ENCODE data around the gene GTPBP3. TPM values are rescaled to one million over a fixed set of nuclear protein-coding genes. Genes with fewer than 3 reads are reported as not detected.

GTPBP3 gene
- total RNA-seq, 1 experiment from 2014 or later = 62.9 TPM

DNA sequence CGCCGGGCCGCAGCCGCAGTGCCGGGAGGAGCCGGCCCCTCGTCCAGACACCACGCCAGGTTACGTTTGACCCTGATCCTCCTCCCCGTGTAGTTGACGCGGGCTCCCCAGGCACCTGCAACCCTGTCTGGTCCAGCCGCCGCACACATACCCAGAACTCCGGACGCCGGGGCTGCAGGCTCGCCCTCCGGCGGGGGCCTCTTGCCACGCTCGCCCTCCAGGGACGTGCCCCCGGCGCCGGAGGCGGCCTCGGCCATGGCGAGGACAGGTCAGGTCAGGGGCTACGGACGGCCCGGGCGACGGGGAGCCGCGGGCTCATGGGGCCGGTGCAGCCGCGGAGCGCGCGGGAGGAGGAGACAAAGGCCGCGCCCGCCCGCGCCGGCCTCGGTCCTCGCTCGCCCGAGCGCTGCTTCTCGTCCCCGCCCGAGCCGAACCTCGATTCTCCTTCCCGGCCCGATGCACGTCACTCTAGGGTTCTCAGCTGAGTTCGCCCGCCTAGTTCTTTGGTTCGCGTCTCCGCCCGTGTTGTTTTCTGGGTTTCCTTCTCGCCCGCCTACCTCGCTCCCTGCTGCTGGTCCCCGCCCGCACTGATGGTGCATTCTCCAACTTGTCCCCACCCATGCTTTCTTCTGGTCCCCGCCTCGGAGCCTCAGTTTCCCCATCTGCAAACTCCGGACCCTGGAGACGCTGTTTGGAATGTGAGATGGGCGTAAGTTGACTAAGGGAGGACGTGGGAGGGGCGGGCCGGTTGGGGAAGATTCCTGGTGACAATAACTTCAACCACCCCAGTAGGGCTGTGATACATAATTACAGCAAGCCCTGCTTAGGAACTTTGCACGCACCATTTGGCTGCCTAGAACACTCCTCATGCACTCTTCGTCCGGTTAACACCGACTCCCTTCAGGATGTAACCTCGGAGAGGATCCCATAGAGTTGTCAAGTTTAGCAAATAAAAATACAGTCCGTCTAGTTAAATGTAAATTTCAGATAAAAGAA is 2.6 kb upstream of the GTPBP3 start, which contains the start of gene ANO8:
TSS of gene ANO8 (minus strand) at position 442 of the 996 bp plus-strand sequence. CDS start at position 257, 185 bp downstream.
- H4K8ac ChIP-seq (replicated peaks; ENCODE audit: insufficient read length, low read depth, low read length) = no peak within 1 kb of the TSS
- H3K27ac ChIP-seq (ENCODE audit: insufficient read length, low read depth, low read length) = no peak within 1 kb of the TSS
- no peak within 1 kb of the TSS for H2BK20ac ChIP-seq (ENCODE audit: low read depth, low read length, poor library complexity, severe bottlenecking)
- no peak within 1 kb of the TSS for H2BK15ac ChIP-seq (ENCODE audit: low read depth, low read length)
- no peaks in the 10 kb centered on the region for H3K27me3 ChIP-seq (ENCODE audit: insufficient read depth, low read length)
- no peaks in the 10 kb centered on the region for H3K79me1 ChIP-seq (ENCODE audit: insufficient read depth, low read depth, low read length, poor library complexity, severe bottlenecking)
- no peak within 1 kb of the TSS for H3K56ac ChIP-seq (ENCODE audit: insufficient read length, low read depth, low read length)
- Mint-ChIP-seq H3K27me3 (ENCODE audit: low read depth) (peaks cover 5% of the 10 kb centered on the region), H3K36me3 (ENCODE audit: insufficient read depth in 1 of 3, low read depth in 3 of 3) (peaks cover 11 to 34% (median 31%) of the 10 kb centered on the region in 3 experiments), H3K9me3 (no peaks in the 10 kb centered on the region; a peak in 1 of 5 replicates), H3K27ac (peak within 1 kb of the TSS; percentile 48 to 77 (median 49); a peak in 4 of 7 replicates), H3K4me1 (peaks cover 17 to 43% of the 10 kb centered on the region in 2 experiments), H3K4me3 (peak within 1 kb of the TSS; percentile 67 to 87)
- H3K4me1 ChIP-seq (ENCODE audit: insufficient read depth, low read length) = peaks cover 2% of the 10 kb centered on the region; the same call in 1 of the 2 replicates
- TF ChIP-seq, protein P1, sequence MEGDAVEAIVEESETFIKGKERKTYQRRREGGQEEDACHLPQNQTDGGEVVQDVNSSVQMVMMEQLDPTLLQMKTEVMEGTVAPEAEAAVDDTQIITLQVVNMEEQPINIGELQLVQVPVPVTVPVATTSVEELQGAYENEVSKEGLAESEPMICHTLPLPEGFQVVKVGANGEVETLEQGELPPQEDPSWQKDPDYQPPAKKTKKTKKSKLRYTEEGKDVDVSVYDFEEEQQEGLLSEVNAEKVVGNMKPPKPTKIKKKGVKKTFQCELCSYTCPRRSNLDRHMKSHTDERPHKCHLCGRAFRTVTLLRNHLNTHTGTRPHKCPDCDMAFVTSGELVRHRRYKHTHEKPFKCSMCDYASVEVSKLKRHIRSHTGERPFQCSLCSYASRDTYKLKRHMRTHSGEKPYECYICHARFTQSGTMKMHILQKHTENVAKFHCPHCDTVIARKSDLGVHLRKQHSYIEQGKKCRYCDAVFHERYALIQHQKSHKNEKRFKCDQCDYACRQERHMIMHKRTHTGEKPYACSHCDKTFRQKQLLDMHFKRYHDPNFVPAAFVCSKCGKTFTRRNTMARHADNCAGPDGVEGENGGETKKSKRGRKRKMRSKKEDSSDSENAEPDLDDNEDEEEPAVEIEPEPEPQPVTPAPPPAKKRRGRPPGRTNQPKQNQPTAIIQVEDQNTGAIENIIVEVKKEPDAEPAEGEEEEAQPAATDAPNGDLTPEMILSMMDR (conservative IDR thresholded peaks at IDR 0.05) = no peak
- H2AK5ac ChIP-seq (ENCODE audit: insufficient read length, low read length) = no peak within 1 kb of the TSS
- H3K18ac ChIP-seq (ENCODE audit: insufficient read length, low read depth, low read length) = peak within 1 kb of the TSS; percentile 56
- H4K5ac ChIP-seq (ENCODE audit: insufficient read length, low read depth, low read length) = no peak within 1 kb of the TSS
- H4K20me1 ChIP-seq (ENCODE audit: control insufficient read depth, insufficient read depth, insufficient read length) = no peaks in the 10 kb centered on the region
- H3K23ac ChIP-seq (ENCODE audit: insufficient read length, low read depth, low read length) = no peak within 1 kb of the TSS
- no peak within 1 kb of the TSS for H2BK5ac ChIP-seq (ENCODE audit: insufficient read length, low read length)
- H3K4me2 ChIP-seq (ENCODE audit: insufficient read depth, insufficient read length, low read length) = peak within 1 kb of the TSS; percentile 74
- no peak within 1 kb of the TSS for H3T11ph ChIP-seq (ENCODE audit: low read length)
- WGBS (ENCODE audit: extremely low coverage, insufficient read length, low lambda C conversion rate) = no CpG with 5 or more reads among the region's 86 CpGs
- no peak within 1 kb of the TSS for H2BK12ac ChIP-seq (ENCODE audit: insufficient read length, low read depth, low read length)
- peak within 1 kb of the TSS; percentile 40 for H3K9ac ChIP-seq (ENCODE audit: extremely low read depth, insufficient read length, low read length)
- no peaks in the 10 kb centered on the region for H3K9me3 ChIP-seq (ENCODE audit: control insufficient read depth, low read depth, low read length)
- H2AFZ ChIP-seq (ENCODE audit: low read length) = no peak within 1 kb of the TSS
- H2BK120ac ChIP-seq (ENCODE audit: low read depth, low read length, poor library complexity, severe bottlenecking) = no peak within 1 kb of the TSS
- H3K14ac ChIP-seq (ENCODE audit: insufficient read depth, low read length) = peak within 1 kb of the TSS; percentile 72
- no peak within 1 kb of the TSS for H4K91ac ChIP-seq (ENCODE audit: insufficient read length, low read depth, low read length)
- H3K23me2 ChIP-seq (ENCODE audit: insufficient read length, low read depth, low read length, poor library complexity, severe bottlenecking) = peaks cover 21% of the 10 kb centered on the region
- no peak within 1 kb of the TSS for H3K4ac ChIP-seq (ENCODE audit: low read depth, low read length)
- DNase-seq = peak; percentile 97
- no peaks in the 10 kb centered on the region for H3K79me2 ChIP-seq (ENCODE audit: insufficient read depth, low read length)

All from H9 (cell line).